CD4-positive, alpha-beta T cell treated with Interferon alpha-2 for 1 hour (primary cell): ENCODE results near the gene MGAT3.

Source experiments
- DNase-seq, 2 donors: peaks; one replicate each; pipeline ENCODE4 v3.0.0-alpha.2; 2020 to 2022

MGAT3 gene

GRCh38 chr22:39473851-39474250 lies 17.0 kb downstream of the MGAT3 start:
- DNase-seq: no peak

GRCh38 chr22:39474351-39475111 lies 17.7 kb downstream of the MGAT3 start:
- DNase-seq: no peak

- DNase-seq: no peak
Measured at GRCh38 chr22:39475337-39475736, 18.5 kb downstream of the MGAT3 start.

GRCh38 chr22:39475902-39476301 lies 19.1 kb downstream of the MGAT3 start:
- DNase-seq: no peak

GRCh38 chr22:39476664-39477063 lies 19.9 kb downstream of the MGAT3 start:
- no peak for DNase-seq

GRCh38 chr22:39477542-39477941 lies 20.7 kb downstream of the MGAT3 start:
- no peak for DNase-seq

- no peak for DNase-seq
Measured at GRCh38 chr22:39478441-39478850, 21.6 kb downstream of the MGAT3 start.

GRCh38 chr22:39479254-39479653 lies 22.4 kb downstream of the MGAT3 start:
- no peak for DNase-seq

- DNase-seq: no peak
Measured at GRCh38 chr22:39480557-39480956, 23.7 kb downstream of the MGAT3 start.

GRCh38 chr22:39481054-39481453 lies 24.2 kb downstream of the MGAT3 start:
- no peak for DNase-seq

GRCh38 chr22:39481595-39481994 lies 24.8 kb downstream of the MGAT3 start:
- no peak for DNase-seq

GRCh38 chr22:39482768-39483167 lies 26.0 kb downstream of the MGAT3 start:
- DNase-seq: no peak

- DNase-seq: no peak
Measured at GRCh38 chr22:39486951-39487825, 30.4 kb downstream of the MGAT3 start.

GRCh38 chr22:39487826-39488520 lies 31.2 kb downstream of the MGAT3 start:
- DNase-seq: no peak

GRCh38 chr22:39488563-39489083 lies 31.8 kb downstream of the MGAT3 start:
- DNase-seq: no peak

- no peak for DNase-seq
Measured at GRCh38 chr22:39489094-39490068, 32.6 kb downstream of the MGAT3 start.

- peak; percentile 88 to 90 for DNase-seq
Measured at GRCh38 chr22:39490135-39490798, 33.5 kb downstream of the MGAT3 start.

- DNase-seq: no peak
Measured at GRCh38 chr22:39490966-39491680, 34.3 kb downstream of the MGAT3 start.

GRCh38 chr22:39491696-39492095 lies 34.9 kb downstream of the MGAT3 start:
- DNase-seq: no peak

- no peak for DNase-seq
Measured at GRCh38 chr22:39492186-39492585, 35.4 kb downstream of the MGAT3 start.

- DNase-seq: no peak
Measured at GRCh38 chr22:39493759-39494158, 36.9 kb downstream of the MGAT3 start.
